ENCODE results near the gene KRT15.

The KRT15 gene

GRCh38 chr17:41523225-41523593, 4.5 kb upstream of the KRT15 start:
- no peak for DNase-seq

GRCh38 chr17:41522301-41523224, 3.9 kb upstream of the KRT15 start:
- DNase-seq: no peak

- DNase-seq: peak; percentile 27
Observed at GRCh38 chr17:41521574-41522261, 3.0 kb upstream of the KRT15 start.

- peak; percentile 55 for DNase-seq
Observed at GRCh38 chr17:41520821-41521521, 2.3 kb upstream of the KRT15 start.

- peak; percentile 62 for DNase-seq
Observed at GRCh38 chr17:41519501-41520224, 973 bp upstream of the KRT15 start.

- no peak for DNase-seq
Observed at GRCh38 chr17:41518031-41518430, 659 bp downstream of the KRT15 start.

- DNase-seq: peak; percentile 44
Observed at GRCh38 chr17:41516830-41517283, 1.8 kb downstream of the KRT15 start.

GRCh38 chr17:41516147-41516829, 2.4 kb downstream of the KRT15 start:
- DNase-seq: no peak

- no peak for DNase-seq
Observed at GRCh38 chr17:41513168-41513547, 5.5 kb downstream of the KRT15 start.

GRCh38 chr17:41512546-41513167, 6.0 kb downstream of the KRT15 start:
- no peak for DNase-seq

- DNase-seq: no peak
Observed at GRCh38 chr17:41511716-41512115, 7.0 kb downstream of the KRT15 start.

- DNase-seq: peak; percentile 24
Observed at GRCh38 chr17:41511116-41511515, 7.6 kb downstream of the KRT15 start.

GRCh38 chr17:41510251-41511065, 8.2 kb downstream of the KRT15 start:
- peak; percentile 30 for DNase-seq

GRCh38 chr17:41507315-41507880, 11.3 kb downstream of the KRT15 start:
- DNase-seq: no peak

GRCh38 chr17:41505809-41506767, 12.6 kb downstream of the KRT15 start:
- DNase-seq: no peak

- no peak for DNase-seq
Observed at GRCh38 chr17:41505007-41505808, 13.5 kb downstream of the KRT15 start, which contains the start of gene KRT13. Gene KRT13, minus strand, starts transcription at chr17:41505612. Its CDS starts 62 bp downstream, at chr17:41505550.

GRCh38 chr17:41504246-41504977, 14.3 kb downstream of the KRT15 start:
- no peak for DNase-seq
